Ecto neural progenitor cell (in vitro differentiated cells): ENCODE results near the gene CSNK1G3.
"Not testable (repeated sequence)": the region's sequence is repeated elsewhere in the genome, so short reads cannot be mapped to it uniquely, and the experiment has no call there.

Source experiments
- DNase-seq: peaks from one replicate; pipeline ENCODE4 v3.0.0-alpha.2; 2018; ENCODE audit warnings: low spot score

Gene CSNK1G3

DNA sequence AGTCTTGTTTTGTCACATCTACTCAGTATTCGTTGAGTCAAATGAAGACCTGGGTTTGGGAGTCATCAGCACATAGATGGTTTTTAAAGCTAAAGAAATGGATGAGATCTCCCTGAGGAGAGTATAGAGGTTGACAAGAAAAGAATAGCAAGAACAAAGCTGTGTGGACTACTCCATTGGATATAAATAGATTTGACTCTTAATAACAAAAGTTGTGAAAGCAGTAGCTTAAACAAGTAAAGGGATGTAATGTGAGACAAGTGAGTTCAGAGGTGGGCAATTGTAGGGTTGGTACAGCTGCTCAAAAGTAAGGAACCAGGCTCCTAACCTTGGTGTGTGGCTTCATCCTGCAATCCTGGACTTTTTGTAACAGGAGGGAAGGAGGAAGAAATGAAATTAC, 49.3 kb downstream of the CSNK1G3 start:
- no peak for DNase-seq

DNA sequence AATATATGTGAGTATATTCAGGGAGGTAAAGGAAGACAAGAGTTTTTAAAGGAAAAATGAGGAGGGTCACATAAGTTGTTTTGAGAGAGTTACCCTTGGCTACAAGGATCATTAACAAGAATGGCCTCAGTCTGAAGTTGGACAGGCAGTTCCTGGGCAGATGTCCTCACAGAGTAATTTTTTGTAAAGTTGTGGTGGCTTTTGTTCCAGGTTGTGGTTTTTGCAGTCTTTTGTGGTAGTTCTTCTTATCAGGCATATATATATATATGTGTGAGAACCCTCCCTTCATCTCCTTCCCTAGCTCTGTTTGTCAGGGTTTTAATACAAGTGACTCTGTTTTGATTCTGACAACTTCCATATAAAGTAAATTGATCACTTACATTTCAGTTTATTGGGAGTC, 60.0 kb downstream of the CSNK1G3 start:
- DNase-seq, result no peak

DNA sequence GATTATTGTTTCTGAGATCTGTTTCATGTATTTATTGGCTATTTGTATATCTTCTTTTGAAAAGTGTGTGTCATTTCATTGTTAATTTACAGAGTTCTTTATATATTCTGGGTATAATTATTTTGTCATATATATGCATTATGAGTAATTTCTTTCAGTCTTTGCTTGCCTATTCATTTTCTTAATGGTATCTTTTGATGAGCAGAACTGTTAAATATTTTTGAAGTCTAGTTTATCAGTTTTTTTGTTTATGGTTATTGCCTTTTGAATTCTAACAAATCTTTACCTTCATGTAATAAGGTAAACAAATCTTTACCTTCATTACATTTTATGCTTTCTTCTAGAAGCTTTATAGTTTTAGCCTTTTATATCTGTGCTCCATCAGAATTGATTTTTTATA, 66.4 kb downstream of the CSNK1G3 start:
- no peak for DNase-seq

DNA sequence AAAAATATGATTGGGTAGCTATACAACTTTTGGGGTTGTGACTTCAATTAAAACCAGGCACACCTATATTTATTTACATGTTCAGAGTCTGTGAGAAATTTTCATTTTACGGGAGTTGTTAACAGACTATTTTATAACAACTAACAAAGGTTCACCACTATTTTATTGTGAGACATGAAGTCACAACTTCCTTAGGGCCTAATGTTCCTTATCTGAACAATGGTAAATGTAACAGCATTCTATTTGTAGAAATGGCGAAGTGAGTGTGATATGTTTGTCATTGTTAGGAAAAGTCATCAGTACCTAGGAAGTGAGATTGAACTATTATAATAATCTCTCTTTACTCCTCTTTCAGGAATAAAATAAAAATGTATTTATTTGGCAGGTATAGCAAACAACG, 67.4 kb downstream of the CSNK1G3 start:
- no peak for DNase-seq

DNA sequence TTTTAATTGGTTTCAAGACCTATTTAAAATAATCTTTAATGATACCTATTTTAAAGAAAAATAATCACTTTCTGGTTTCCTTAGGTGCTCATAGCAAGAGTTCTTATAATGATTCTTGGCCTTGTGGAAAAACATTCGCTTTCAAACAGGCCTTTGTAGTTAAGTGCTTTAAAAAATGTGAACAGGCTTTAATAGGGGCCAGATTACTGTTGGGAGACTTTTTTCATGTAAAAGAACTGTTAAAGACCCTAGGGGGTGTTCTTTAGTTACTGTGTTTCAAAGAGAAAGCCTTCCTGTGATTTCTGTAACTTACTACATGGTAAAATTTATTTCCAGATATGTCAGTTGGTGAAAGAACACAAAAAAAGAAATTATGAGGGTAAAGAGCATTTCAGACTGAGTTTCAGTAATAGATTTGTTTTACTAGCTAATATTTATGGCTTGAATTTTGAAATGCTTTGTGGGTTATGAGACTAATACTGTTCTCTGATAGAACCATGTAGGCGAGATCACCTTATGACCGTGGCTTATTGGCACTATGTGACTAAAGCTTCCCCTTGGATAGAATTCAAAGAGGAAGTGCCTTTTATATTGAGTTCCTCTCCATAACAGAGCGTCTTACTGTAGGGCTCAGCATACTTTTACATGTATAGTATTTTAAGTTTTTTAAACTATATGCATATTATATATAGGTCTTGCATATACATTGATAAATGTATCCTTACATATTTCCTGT, 70.7 kb downstream of the CSNK1G3 start:
- no peak for DNase-seq

DNA sequence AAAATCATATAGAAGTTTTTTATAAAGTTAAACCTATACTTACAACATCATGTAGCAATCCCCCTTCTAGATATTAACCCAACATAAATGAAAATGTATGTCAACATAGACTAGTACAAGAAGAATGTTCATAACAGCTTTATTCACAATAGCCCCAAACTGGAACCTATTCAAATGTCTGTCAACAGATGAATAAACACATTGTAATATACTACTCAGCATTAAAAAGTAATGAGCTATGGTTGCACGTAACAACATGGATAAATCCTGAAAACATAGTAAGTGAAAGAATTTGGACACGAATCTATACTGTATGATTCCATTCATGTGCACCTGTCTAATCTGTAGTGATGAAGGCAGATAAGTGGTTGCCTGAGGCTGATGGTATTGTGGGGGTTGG, 73.9 kb downstream of the CSNK1G3 start:
- no peak for DNase-seq

DNA sequence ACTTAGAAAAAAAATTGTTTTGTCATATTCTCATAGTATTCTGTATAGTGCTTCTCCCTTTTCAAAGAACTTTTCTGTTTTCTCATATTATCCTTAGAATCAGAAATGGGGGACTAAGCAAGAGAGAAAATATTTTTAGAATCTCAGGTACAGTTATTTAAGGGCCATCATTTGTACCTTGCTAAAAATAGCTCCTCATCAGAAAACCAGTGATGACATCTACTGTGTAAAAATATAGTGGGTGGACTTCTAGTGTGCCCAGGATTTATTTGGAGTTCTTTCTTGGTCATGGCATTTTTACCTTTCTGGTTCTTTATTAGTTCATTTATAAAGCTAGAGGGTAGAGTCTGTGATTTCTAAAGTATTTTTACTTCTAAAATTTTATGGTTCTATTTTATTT, 82.5 kb downstream of the CSNK1G3 start:
- no peak for DNase-seq

DNA sequence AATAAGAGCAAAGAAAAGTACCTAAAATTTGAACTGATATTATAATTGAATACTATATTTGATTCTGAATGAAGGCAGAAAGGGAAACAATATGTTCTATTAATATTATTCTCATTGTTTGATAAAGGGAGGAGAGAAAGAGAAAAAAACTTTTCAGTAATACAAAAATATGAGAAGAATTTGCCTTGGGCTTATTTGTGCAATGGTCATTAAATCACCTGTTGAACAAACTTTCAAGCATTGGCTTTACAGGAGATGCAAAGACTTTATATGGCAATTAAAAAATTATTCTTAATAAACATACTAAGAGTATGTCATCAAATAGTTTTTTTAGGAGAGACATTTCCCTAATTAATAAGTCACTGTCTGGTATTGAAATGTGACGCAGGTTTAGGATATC, 85.0 kb downstream of the CSNK1G3 start:
- no peak for DNase-seq

DNA sequence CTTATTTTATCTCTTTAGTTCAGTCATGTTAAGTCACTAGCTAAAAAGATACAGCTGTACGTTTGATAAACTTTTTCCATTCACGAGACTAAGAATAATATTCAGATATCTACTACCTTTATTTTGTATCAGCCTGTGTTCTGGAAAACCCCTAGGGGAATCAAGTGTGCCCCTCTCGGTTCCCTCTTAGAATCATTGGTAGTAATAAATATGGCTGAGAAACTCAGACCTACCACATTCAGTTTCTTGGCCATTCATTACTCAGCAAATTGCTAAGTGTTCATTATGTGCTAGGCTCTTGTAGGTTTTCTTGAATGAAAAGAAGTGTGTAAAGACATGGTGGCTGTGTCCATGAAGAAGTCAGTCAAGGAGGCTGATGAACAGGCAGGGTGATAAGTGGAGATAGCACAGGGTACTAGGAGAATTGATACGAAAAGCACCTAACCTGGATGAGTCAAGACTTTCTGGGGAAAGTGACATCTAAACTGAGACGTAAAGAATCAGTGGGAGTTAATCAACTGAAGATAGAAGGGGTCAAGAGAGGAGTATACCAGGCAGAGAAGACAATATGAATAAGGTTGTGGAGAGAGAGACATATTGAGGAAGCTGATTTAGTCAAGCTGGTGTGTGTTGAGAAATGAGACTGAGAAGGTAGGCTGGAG, 86.2 kb downstream of the CSNK1G3 start:
- DNase-seq, result no peak

DNA sequence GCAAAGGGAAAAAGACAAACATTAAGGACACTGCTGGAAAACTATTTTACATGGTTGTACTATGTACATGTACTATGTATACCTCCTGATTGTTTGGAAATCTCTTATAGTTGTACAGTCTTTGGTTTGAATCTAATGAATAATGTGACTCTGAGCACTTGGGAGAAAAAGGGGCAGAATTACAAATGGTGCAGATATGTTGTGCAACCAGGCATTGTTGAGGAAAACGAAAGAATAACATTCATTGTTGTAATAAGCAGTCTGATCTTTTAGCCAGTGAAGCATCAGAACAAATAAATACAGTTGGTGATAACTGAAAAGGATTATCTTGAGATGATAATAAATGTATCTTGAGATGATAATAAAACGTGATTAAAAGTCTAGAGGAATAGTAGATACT, 87.2 kb downstream of the CSNK1G3 start:
- DNase-seq, result no peak

DNA sequence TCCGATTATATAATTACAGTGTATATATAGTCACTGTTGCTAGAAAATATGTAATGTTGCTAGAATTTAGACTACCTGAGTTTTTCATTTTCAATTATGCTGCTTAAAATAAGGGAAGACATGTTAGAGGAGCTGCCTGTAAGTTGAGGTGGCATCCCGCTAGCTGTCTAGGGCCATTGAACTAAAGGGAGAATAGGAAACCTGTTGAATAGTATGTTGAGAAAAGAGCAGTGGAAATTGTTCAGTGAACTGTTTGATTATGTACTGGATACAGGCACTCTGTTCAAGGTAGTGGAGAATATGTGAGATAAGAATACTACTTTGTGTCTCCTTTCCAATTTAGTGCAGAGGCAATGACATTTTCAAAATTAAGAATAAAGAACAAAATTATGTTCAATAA, 89.6 kb downstream of the CSNK1G3 start:
- no peak for DNase-seq

DNA sequence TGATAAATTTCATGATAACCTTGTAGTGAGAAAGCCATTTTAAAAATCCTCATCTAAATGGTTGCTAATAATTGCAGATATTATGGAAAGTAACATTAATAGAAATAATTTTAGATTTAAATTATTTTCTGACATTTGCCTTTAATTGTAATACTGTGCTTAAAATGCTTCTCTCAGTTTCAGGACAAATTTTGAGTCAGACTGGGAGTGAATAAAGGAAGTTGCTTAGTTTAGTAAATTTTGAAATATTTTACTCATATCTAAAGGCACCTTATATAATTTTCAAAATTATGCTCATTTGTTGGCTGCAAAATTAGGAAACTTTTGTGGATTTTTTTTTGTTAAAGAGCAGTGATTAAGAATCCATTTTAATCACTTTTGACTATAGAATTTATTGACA, 93.8 kb downstream of the CSNK1G3 start:
- DNase-seq, result no peak

DNA sequence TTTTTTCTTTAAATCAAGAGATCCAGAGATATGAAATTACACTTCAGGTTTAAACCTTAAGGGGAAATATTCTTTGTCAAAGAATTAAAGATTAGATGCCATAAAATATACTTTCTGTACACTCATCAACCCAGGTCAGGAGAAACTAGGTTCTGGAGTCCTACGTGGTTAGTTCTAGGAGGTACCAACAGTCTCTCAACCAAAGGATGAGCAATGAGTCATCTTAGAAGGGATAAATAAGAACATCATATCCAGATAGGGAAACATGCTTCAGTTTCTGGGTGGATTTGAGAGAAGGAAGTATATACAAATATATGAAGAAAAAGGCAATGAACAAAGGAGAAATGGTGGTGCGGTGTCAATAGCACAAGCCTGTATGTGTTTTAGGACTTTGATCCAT, 98.2 kb downstream of the CSNK1G3 start:
- no peak for DNase-seq

DNA sequence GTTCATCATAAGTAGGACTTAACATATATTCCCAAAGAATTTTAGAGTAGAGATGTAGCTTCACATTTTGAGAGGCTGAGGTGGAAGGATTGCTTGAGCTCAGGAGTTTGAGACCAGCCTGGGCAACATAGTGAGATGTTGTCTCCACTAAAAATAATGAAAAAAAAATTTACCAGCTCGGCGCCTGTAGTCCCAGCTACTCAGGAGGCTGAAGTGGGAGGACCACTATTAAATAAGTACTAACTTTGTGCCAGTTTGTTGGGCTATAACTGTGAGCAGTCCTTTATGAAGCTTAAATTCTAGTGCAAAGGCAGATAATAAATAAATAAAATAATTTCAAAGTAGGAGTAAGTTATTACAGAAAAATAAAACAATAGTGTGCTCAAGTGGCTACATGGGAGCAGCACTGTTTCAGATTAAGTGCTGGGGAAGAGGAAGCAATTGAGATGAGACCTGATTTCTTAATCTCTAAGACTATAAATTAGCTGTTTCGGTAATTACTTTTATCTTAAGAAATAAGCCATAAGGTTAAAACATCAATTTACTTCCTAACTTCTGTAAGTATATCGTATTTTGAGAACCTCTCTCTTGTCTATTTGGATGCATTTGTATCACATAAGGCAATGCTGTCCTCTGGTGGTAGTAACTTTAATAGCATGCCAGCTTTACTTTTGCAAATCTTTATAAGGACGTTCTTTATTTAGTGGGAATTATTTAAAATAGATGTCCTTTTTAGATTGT, 98.9 kb downstream of the CSNK1G3 start:
- DNase-seq, result no peak

DNA sequence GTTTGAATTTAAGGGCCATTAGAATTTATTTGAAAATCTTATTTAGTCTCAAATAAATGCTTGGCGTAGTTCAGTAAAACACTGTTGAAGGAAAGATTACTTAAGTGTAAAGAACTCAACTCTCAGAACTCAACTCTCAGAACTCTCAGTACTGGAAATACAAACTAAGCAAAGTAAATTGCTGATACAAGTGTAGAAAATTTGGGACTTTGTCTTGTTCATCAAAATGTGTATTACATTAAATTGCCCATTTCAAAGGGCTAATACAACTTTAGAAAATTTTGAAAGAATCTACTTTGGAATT, 99.4 kb downstream of the CSNK1G3 start:
- DNase-seq, result no peak

DNA sequence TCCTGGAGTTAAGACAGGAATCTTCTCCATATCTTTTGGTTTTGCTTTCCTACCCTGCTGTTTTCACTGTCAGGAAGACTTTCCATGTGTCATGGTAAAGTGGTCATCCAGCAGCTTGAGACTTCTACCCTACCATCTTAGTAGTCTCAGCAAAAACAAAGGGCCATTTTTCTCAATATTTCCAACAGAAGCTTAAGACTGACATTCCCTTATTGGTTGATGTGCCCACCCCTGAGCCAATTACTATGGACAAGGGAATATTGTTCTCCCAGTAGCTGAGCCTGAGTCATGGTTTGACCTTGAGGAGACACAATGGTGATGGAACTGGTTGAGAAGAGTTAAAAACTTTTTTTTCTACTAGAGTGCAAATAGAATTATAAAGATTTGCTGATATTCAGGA, 105.6 kb downstream of the CSNK1G3 start:
- DNase-seq, result no peak

DNA sequence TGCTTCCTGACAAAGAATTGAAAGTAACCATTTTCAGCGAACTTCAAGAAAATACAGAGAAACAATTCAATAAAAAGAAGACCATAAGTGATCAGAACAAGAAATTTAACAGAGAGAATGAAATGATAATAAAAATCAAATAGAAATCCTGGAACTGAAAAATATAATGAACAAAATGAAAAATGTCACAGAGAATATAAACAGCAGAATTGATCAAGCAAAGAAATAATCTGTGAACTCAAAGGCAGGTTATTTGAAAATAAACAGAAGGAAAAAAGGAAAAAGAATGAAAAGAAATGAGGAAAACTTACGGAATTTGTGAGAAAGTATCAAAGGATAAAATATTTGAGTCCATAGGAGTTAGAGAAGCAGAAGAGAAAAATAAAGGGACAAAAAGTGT, 114.1 kb downstream of the CSNK1G3 start:
- no peak for DNase-seq

DNA sequence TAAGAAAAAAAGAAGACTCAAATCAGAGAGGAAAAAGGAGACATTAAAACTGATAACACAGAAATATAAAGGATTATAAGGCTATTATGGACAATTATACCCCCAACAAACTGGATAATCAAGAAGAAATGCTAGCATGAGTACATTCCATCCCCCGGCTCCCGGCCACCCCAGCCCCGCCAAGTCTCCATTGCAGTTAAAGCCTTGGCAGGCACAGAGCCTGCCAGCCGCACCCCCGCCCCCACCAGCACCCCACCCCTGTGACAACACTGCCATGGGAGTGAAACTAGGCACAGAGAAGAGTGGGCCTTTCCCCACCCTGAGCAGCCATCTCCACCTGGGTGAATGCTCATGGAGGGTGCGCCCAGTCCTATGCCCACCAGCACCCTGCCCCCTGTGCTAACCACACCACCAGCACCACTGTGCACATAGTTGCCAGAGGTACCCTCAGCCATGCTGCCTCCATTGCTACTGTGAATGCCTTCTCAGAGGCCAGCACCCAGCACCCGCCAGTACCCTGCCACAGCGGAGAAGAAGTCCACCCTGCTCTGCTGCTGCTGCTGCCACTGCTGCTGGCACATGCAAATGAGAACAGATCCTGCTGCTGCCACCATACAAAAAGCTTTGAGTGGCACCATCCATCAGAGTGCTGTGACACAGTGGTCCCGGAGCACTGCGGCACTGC, 117.0 kb downstream of the CSNK1G3 start:
- DNase-seq, result no peak

DNA sequence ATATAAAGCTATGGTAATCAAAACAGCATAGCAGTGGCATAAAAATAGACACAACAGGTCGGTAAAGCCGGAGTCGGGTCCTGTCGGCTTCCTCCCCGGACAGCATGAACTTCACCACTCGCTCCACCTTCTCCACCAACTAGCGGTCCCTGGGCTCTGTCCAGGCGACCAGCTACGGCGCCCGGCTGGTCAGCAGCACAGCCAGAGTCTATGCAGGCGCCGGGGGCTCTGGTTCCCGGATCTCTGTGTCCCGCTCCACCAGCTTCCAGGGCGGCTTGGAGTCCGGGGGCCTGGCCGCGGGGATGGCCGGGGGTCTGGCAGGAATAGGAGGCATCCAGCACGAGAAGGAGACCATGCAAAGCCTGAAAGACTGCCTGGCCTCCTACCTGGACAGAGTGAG, 124.0 kb downstream of the CSNK1G3 start:
- DNase-seq, result no peak

DNA sequence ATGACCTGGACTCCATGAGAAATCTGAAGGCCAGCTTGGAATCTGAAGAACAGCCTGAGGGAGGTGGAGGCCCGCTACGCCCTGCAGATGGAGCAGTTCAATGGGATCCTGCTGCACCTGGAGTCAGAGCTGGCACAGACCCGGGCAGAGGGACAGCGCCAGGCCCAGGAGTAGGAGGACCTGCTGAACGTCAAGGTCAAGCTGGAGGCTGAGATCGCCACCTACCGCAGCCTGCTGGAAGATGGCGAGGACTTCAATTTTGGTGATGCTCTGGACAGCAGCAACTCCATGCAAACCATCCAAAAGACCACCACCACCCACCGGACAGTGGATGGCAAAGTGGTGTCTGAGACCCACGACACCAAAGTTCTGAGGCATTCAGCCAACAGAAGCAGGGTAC, 125.1 kb downstream of the CSNK1G3 start:
- not testable (repeated sequence) for DNase-seq

DNA sequence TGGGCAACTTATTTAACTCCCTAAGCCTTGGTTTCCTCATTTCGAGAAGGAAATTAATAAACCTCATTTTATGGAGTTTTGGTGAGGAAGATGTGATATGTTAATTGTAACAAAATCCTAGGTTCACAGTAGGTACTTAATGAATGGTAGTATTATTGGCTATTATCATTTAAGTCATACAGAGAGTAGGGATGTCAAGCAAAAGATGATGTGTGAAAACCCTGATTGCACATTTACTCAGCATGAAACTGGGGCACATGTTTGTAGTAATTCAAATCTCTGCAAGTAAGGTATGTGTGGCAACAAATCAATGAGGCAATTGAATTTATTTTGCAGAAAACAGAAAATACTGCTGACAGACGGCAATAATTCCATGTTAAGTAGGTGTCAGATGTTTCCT, 127.3 kb downstream of the CSNK1G3 start:
- DNase-seq, result no peak

DNA sequence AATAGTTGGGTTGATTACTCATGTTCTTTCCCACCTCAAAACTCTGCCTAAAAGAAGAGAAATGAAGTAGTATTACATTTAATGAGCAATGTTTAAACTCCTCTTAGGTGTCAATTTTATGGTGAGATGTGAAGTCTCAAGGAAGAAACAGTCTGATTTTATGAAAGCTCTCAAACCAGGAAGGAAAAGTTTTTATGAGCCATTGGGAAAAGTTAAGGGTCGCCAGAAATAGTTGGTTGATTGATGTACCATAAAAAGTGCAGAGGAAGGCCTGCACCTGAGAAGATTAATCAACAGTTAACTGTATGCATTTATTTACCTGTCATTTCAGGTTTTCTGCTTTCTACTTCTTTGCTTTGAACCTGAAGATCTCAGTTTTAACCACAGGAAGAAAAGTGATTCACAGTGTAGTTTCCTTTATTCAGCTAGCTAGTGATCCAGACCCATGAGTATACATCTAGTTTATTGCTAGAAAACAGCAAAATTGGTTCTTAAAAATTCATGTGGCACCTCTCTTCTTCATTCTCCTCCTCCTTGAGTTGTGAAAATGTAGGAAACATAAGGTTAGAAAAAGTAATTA, 133.1 kb downstream of the CSNK1G3 start:
- DNase-seq, result no peak

DNA sequence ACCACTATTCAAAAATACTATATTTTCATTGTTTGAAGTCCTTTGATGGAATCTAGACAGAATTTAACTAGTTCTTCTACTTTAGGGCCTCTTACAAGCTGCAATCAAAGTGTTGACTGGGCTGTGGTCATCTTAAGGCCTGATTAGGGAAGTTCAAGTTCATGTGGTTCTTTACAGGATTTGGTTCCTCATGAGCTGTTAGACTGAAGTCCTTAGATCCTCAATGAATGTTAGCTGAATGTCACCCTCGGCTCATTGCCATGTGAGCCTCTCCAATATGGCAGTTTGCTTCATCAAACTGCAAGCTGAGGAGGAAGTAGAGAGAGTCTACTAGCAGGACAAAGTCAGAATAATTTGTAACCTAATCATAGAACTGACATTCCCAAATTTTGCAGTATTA, 135.1 kb downstream of the CSNK1G3 start:
- no peak for DNase-seq
